A673 (cell line): ENCODE results near the gene DOK6.

ENCODE experiments used
- CTCF ChIP-seq: fragments of 300-800, 200-600 bp; sonication (generic); conservative IDR thresholded peaks from 2 replicates; pipeline ENCODE4 v1.5.1; 2017; ENCODE audit warnings: low read depth, mild to moderate bottlenecking, antibody characterized with exemption, low read length, moderate library complexity, mixed read lengths
- EZH2 ChIP-seq: fragments of 200-600 bp; sonication (generic); IDR thresholded peaks from 2 replicates; pipeline ENCODE4 v1.6.1; 2017; ENCODE audit warnings: borderline replicate concordance, low read depth, mild to moderate bottlenecking, mixed read lengths, antibody characterized with exemption, low read length; ENCODE audit not compliant: poor library complexity, severe bottlenecking

- TF ChIP-seq CTCF (peak; percentile 39), EZH2 (no peak)
Measured at GRCh38 chr18:69588301-69588700, 187.6 kb downstream of the DOK6 start.
